ENCODE data around the gene DLX4.

DNA sequence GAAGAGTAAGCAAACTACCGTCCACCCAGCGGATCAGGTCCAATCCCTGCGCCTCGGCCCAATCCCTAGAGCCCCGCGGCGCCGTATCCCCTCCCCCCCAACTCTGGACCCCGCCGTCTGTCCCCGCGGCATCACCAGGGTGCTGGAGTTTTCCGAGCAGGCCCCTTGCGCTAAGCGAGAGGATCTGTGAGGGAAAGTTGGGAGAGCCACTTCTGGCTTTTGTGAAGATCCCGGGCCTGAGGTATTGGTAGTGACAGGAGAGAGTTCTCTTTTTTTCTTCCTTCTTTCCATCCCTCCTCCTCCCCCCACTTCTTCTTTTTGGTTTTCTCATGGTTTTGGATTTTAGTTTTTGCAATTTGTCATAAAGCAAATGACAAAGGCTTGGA is 3.5 kb upstream of the DLX4 start:
- TF ChIP-seq TAF1 (IDR thresholded peaks at IDR 0.05; ENCODE audit: borderline replicate concordance, low read depth, low read length), result no peak
- no peak for TF ChIP-seq POLR2AphosphoS5 (IDR thresholded peaks at IDR 0.05; ENCODE audit: low read depth, low read length)
- no peak for TF ChIP-seq POLR2A (IDR thresholded peaks at IDR 0.05; ENCODE audit: low read depth, low read length)
